Transverse colon (tissue), 4 donors: ENCODE measurements around the gene SYNE2. TPM values are rescaled to one million over a fixed set of nuclear protein-coding genes. Genes with fewer than 3 reads are reported as not detected.

Experiments used
- DNase-seq: peaks from one replicate; pipeline ENCODE4 v3.0.0-alpha.2; 2019
- H3K27ac ChIP-seq, 4 donors: fragments of 200-600 bp; sonication (generic); 2 replicates each; pipeline ENCODE4 v1.5.1; 2016 to 2018; ENCODE audit warnings: inconsistent platforms in 4 of 4
- H3K27me3 ChIP-seq: fragments of 200-600 bp; sonication (generic); 2 replicates; pipeline ENCODE4 v1.5.1; 2017; ENCODE audit warnings: inconsistent platforms
- H3K36me3 ChIP-seq, 4 donors: fragments of 200-600 bp; sonication (generic); 2 replicates each; pipeline ENCODE4 v1.5.1; 2017 to 2019; ENCODE audit warnings: inconsistent platforms in 4 of 4
- H3K4me1 ChIP-seq, 4 donors: fragments of 200-600 bp; sonication (generic); 2 replicates each; pipeline ENCODE4 v1.5.1; 2017 to 2020; ENCODE audit warnings: inconsistent platforms in 4 of 4
- H3K4me3 ChIP-seq, 4 donors: fragments of 200-600 bp; sonication (generic); 1 replicate in 1 of 4; 2 replicates in 3 of 4; pipeline versions ENCODE4 v1.5.1 to v1.6.1; 2017 to 2019; ENCODE audit warnings: inconsistent platforms in 4 of 4
- H3K9me3 ChIP-seq, 2 donors: fragments of 200-600 bp; sonication (generic); 2 replicates each; pipeline ENCODE4 v1.5.1; 2017 to 2019; ENCODE audit warnings: inconsistent platforms in 2 of 2
- CTCF ChIP-seq, 5 experiments: fragments of 200-600 bp in 3 of 5; fragments of 450-650 bp in 2 of 5; sonication (generic) in 3 of 5; IDR thresholded peaks; 1 replicate in 2 of 5; 2 replicates in 3 of 5; pipeline ENCODE4 v1.5.1; 2016 to 2017; ENCODE audit warnings: antibody characterized with exemption in 5 of 5, inconsistent platforms in 3 of 5, mild to moderate bottlenecking in 2 of 5, moderate library complexity in 1 of 5
- EP300 ChIP-seq: sonication (generic); formaldehyde crosslinking; IDR thresholded peaks from one replicate; pipeline ENCODE4 v1.6.1; 2017; ENCODE audit warnings: antibody characterized with exemption, low read depth
- POLR2A ChIP-seq: fragments of 450-650 bp; IDR thresholded peaks from one replicate; pipeline ENCODE4 v1.6.1; 2016; ENCODE audit warnings: antibody characterized with exemption, mild to moderate bottlenecking, moderate library complexity
- POLR2AphosphoS5 ChIP-seq, 3 donors: sonication (generic); formaldehyde crosslinking; IDR thresholded peaks; one replicate each; pipeline ENCODE4 v1.6.1; 2016; ENCODE audit warnings: antibody characterized with exemption in 3 of 3
- WGBS, 2 donors: methylation state at CpG; one replicate each; pipeline ENCODE4 v1.1.5; 2018; ENCODE audit warnings: low coverage in 1 of 2; 5-methylcytosine and 5-hydroxymethylcytosine counted together
- in situ Hi-C, 4 donors: fragments of 200-750 bp; cut with MboI; loops; one replicate each; pipeline versions ENCODE4 v1.15.0 to v1.15.1; 2017; ENCODE audit warnings: low sequenced_read_pairs in 3 of 4, low pct_ligation_motif_present in 1 of 4, low pct_unique_long_range_greater_than_20kb in 1 of 4
- intact Hi-C: fragments of 100-400 bp; cut with DNase I; formaldehyde crosslinking; loops from one replicate; pipeline ENCODE4 v1.15.1; 2023; ENCODE audit warnings: low total_unique reads
- total RNA-seq, 4 donors: library from RNA; depleted of rRNA; stranded (reverse); fragments of >200 nt; gene quantifications; one replicate each; pipeline ENCODE4 v1.1.0, GENCODE V29; 2016

Gene SYNE2
- total RNA-seq, 4 donors from 2014 or later: 242 to 491 (median 304) TPM

GRCh38 chr14:64212666-64213065 is 359.9 kb downstream of the SYNE2 start:
- Histone ChIP-seq H3K9me3 (no peaks in the 10 kb centered on the region), H3K4me1 (no peaks in the 10 kb centered on the region), H3K27ac (no peak overlapping the region), H3K36me3 (peaks cover 0 to 66% (median 23%) of the 10 kb centered on the region in 4 donors), H3K4me3 (no peak overlapping the region), H3K27me3 (no peaks in the 10 kb centered on the region)
- DNase-seq: no peak
- WGBS, 2 donors: 94 to 100% methylated on average over 2 to 8 of the region's 8 CpGs
- intact Hi-C loops: loop anchor here (5.0 kb wide), 1 partner anchor 1270 kb away; no protein-coding TSS in a partner anchor
- in situ Hi-C loops: no loop called here
- no peak for TF ChIP-seq POLR2AphosphoS5 (IDR thresholded peaks at IDR 0.05)
- TF ChIP-seq CTCF (IDR thresholded peaks at IDR 0.05): no peak
- TF ChIP-seq POLR2A: no peak
- TF ChIP-seq EP300: no peak

GRCh38 chr14:64213086-64213485 is 360.3 kb downstream of the SYNE2 start:
- Histone ChIP-seq H3K27ac (no peak overlapping the region), H3K36me3 (peaks cover 0 to 68% (median 25%) of the 10 kb centered on the region in 4 donors), H3K9me3 (no peaks in the 10 kb centered on the region), H3K4me1 (no peaks in the 10 kb centered on the region), H3K4me3 (no peak overlapping the region), H3K27me3 (no peaks in the 10 kb centered on the region)
- TF ChIP-seq POLR2AphosphoS5 (IDR thresholded peaks at IDR 0.05) (no peak), POLR2A (no peak), EP300 (no peak), CTCF (IDR thresholded peaks at IDR 0.05) (no peak)
- intact Hi-C loops: loop anchor here (5.0 kb wide), 1 partner anchor 1269 kb away; no protein-coding TSS in a partner anchor
- no peak for DNase-seq
- in situ Hi-C loops: no loop called here
- 92 to 93% methylated on average over 2 to 5 of the region's 5 CpGs for WGBS, 2 donors

- Histone ChIP-seq H3K9me3 (no peaks in the 10 kb centered on the region), H3K27me3 (no peaks in the 10 kb centered on the region), H3K4me1 (no peaks in the 10 kb centered on the region), H3K36me3 (peaks cover 0 to 63% (median 26%) of the 10 kb centered on the region in 4 donors), H3K4me3 (no peak overlapping the region), H3K27ac (no peak overlapping the region)
- no peak for DNase-seq
- 96 to 100% methylated on average over 2 to 15 of the region's 15 CpGs for WGBS, 2 donors
- TF ChIP-seq CTCF (IDR thresholded peaks at IDR 0.05) (no peak), EP300 (no peak), POLR2AphosphoS5 (IDR thresholded peaks at IDR 0.05) (no peak), POLR2A (no peak)
- in situ Hi-C loops (no loop called here), intact Hi-C loops (loop anchor here (5.0 kb wide), 1 partner anchor 1268 kb away; no protein-coding TSS in a partner anchor)
Measured at GRCh38 chr14:64213853-64214570, 361.2 kb downstream of the SYNE2 start.

- Histone ChIP-seq H3K27me3 (no peaks in the 10 kb centered on the region), H3K4me3 (no peak overlapping the region), H3K36me3 (peaks cover 0 to 75% (median 32%) of the 10 kb centered on the region in 4 donors), H3K4me1 (no peaks in the 10 kb centered on the region), H3K27ac (no peak overlapping the region), H3K9me3 (no peaks in the 10 kb centered on the region)
- WGBS, 2 donors: 97 to 100% methylated on average over 1 to 10 of the region's 10 CpGs
- in situ Hi-C loops (no loop called here), intact Hi-C loops (no loop called here)
- no peak for TF ChIP-seq CTCF (IDR thresholded peaks at IDR 0.05)
- no peak for TF ChIP-seq POLR2AphosphoS5 (IDR thresholded peaks at IDR 0.05)
- TF ChIP-seq POLR2A: no peak
- no peak for DNase-seq
Measured at GRCh38 chr14:64215274-64215673, 362.5 kb downstream of the SYNE2 start.
